ENCODE data around the gene HNRNPA3.
"Not testable (repeated sequence)": the region's sequence is repeated elsewhere in the genome, so short reads cannot be mapped to it uniquely, and the experiment has no call there.

The HNRNPA3 gene

GRCh38 chr2:177188482-177189469 lies 23.8 kb upstream of the HNRNPA3 start:
- DNase-seq (ENCODE audit: low read depth in 2 of 2): no peak

GRCh38 chr2:177190941-177191340 lies 21.7 kb upstream of the HNRNPA3 start:
- DNase-seq (ENCODE audit: low read depth in 2 of 2): no peak

GRCh38 chr2:177192788-177193187 lies 19.8 kb upstream of the HNRNPA3 start:
- DNase-seq (ENCODE audit: low read depth in 2 of 2): no peak

- no peak for DNase-seq (ENCODE audit: low read depth in 2 of 2)
These were observed 19.4 kb upstream of the HNRNPA3 start for GRCh38 chr2:177193240-177193639.

DNA sequence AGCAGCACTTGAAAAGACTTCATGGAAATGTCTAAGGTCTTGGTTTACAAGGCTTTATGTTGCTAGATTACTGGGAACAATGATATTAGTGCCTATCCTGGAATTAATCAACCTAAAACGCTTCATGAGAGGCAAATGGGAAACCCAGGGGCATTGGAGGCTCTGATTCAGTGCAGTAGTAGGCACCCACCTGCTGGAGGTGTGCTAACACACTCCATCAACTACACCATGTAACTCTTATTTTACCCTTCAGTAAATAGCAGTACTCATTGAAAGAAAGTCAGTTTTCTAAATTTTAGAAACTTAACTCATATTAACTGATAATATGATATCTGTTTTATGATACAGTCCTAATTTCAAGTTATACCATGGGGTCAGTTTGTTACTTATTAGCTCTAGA lies 17.4 kb upstream of the HNRNPA3 start:
- no peak for DNase-seq (ENCODE audit: low read depth in 2 of 2)

GRCh38 chr2:177200419-177200818 lies 12.2 kb upstream of the HNRNPA3 start:
- not testable (repeated sequence) for DNase-seq (ENCODE audit: low read depth in 2 of 2)

DNA sequence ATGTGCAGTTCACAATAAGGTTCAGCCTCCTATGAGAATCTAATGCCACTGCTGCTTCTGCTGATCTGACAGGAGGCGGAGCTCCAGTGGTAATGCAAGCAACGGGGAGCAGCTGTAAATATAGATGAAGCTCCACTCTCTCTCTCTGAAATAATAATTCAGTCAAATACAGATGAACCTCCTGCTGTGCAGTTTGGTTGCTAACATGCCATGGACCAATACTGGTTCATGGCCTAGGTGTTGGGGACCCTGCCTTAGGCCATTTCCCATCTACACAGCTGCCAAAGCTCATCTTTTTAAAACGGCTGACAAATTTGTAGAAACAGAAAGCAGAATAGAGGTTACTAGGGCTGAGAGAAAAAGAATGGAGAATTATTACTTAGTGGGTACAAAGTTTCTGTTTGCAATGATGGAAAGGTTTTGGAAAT lies 10.7 kb upstream of the HNRNPA3 start:
- no peak for DNase-seq (ENCODE audit: low read depth in 2 of 2)

- no peak for DNase-seq (ENCODE audit: low read depth in 2 of 2)
These were observed 8.2 kb upstream of the HNRNPA3 start for GRCh38 chr2:177204417-177204816.

DNA sequence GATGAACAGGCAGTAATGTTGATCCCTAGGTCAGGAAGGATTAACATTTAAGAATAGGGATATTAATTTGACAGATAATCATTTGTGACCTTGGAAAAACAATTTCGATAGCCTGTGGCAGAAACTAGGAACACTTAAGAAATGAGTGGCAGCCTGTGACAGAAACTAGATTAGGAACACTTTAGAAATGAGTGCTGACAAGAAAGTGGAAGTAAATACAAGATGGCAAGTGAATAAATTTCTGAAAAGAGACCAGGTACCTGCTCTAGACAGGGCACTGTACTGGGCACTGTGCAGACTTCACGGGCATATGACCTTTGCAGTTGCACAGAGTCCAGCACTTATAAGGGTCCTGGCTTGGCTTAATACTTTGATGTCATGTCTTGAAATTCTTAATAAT lies 5.5 kb upstream of the HNRNPA3 start:
- no peak for DNase-seq (ENCODE audit: low read depth in 2 of 2)

- no peak for DNase-seq (ENCODE audit: low read depth in 2 of 2)
These were observed 1.4 kb upstream of the HNRNPA3 start for GRCh38 chr2:177211169-177211568.

GRCh38 chr2:177211576-177212105 lies 953 bp upstream of the HNRNPA3 start:
- no peak for DNase-seq (ENCODE audit: low read depth in 2 of 2)

DNA sequence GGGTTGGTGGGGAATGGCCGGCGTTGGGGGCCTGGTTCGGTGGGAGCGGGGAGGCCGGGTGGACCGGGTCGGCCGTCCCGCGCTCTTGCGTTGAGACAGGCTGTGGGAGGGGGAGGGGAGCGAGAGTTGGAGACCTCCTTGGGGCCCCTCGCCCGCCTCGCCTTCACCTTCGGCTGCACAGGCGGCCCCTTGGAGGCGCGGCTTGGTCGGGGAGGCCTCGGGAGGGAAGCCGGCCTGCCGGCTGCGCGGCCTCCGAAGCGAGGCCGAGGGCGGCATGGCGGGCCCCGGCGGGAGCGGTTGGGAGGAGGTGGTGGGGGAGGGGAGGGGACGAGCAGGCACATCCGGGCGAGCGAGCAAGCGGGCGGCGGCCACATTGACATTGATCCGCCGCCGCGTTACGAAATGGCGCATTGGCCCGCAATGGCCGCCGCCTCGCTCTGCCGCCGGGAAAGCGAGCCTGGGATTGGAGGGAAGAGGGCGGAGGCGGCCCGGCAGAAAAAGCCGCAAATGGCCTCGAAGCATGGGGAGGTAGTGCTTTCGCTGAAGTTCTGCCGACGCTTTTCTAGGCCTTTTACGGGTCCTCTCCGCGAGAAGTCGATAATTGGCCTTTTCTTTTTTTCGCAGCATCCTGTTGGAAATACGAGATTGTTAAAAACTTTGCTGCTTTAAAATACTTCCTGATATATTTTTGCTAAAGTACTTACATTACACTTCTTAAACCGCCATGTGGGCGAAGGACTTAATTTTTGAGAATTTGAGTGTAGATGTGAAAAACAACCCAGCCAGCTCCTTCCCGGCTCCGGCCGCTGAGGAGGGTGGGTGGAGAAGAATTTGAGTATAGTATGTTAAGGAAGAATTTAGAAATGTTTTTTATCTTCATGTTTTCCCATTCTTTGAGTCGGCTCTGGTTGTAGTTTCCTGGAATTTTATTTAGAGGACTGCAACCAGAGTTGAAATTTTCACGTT lies 580 bp downstream of the HNRNPA3 start:
- peak; percentile 75 to 77 for DNase-seq (ENCODE audit: low read depth in 2 of 2)

GRCh38 chr2:177217247-177217843 lies 4.8 kb downstream of the HNRNPA3 start:
- DNase-seq (ENCODE audit: low read depth in 2 of 2): no peak

DNA sequence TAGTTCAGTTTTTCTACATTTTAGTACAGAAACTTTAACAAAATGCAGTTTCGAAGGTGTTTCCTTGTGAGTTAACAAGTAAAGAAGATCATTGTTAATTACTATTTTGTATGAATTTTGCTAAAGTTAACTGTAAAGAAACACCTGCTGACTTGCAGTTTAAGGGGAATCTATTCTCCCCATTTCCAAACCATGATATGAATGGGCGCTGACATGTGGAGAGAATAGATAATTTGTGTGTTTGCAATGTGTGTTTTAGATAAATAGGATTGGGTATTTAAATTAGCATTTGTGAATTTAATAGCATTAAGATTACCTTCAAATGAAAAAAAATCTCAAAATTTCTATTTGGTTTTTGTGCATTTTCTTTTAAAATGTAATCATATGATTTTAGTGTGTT lies 7.2 kb downstream of the HNRNPA3 start:
- DNase-seq (ENCODE audit: low read depth in 2 of 2): not testable (repeated sequence)

GRCh38 chr2:177221534-177221933 lies 8.9 kb downstream of the HNRNPA3 start:
- DNase-seq (ENCODE audit: low read depth in 2 of 2): no peak

GRCh38 chr2:177221970-177222369 lies 9.4 kb downstream of the HNRNPA3 start:
- DNase-seq (ENCODE audit: low read depth in 2 of 2): no peak

DNA sequence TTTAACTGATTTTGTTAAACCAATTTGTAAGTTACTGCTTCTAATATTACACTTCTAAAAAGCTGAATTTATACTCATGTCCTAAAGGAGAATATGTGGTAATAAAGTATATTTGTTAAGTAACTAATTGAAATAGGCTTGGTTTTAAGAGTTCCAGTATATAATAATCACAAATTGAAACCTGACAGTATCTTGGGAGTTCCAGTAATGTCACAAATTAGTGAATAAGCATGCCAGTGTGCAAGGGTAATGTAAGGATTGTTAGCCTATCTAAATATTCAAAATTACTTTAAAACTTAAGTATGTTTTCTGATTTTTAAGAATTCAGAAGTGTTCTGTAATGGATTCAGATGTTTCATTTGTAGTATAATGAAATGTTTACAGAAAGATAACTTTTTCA lies 10.8 kb downstream of the HNRNPA3 start:
- DNase-seq (ENCODE audit: low read depth in 2 of 2): not testable (repeated sequence)

- DNase-seq (ENCODE audit: low read depth in 2 of 2): no peak
These were observed 13.4 kb downstream of the HNRNPA3 start for GRCh38 chr2:177225965-177226360.

DNA sequence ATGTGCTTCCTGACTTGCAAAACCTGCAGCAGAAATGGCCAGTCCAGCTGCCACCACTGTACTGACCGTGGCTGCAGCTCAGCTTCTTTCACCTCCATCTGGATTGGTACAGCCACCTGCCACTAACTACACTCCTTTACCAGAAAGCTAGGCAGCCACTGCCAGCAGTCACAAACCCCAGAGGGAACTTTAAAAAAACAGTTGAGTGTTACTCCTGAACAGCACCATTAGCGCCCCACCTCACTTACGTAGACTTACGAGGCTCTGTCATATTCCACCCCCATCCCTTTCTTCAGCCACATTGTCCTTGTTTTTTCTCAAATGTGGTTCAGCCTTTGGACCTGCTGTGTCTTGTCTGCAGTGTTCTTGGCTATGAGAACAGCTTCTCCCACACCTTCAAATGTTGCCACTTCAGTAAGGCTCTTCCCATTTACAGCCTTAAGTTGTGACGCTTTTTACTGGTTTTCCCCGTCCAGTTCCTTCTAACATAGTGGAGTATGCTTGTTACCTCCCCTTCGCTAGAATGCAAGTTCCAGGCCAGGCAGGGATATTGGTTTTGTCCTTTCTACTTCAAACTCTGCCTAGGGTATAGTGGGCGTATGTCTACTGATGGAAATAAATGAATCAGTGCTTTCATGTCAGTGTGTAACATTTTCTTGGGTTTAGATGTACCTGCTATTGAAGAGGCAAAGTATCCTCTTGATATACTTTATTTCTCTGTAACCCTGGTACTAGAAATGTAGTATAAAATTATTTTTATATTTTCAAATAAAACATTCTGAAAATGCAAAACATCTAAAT lies 17.0 kb downstream of the HNRNPA3 start:
- DNase-seq (ENCODE audit: low read depth in 2 of 2): no peak

DNA sequence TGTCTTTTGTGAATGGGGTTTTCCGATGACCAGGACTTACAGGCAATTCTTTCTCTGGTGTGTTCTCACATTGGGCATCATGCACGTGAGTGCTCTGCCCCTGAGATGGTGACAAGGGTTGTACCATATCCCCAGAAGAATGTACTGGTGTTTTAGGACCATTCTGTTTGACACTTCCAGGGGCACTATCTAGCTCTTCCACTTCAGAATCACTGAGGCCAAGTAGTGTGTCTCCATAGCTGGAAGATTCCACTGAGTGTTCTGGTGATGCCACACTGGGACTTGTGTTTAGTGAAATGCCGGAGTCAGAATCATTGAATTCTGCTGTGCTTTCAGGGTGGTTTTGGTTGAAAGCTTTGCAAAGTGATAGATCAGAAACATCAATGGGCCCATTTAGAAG lies 18.7 kb downstream of the HNRNPA3 start:
- no peak for DNase-seq (ENCODE audit: low read depth in 2 of 2)
